HG02840 (cell line): ENCODE data around the gene ATM.
A peak's percentile ranks its signal among the peaks of the same experiment; 100 is the strongest.
"Not testable (repeated sequence)": the region's sequence is repeated elsewhere in the genome, so short reads cannot be mapped to it uniquely, and the experiment has no call there.

Source experiments
- ATAC-seq: cut with Tn5 transposase; IDR thresholded peaks from one replicate; pipeline ENCODE4 v1.9.1; 2021; ENCODE audit warnings: mild to moderate bottlenecking, moderate library complexity, moderate number of reproducible peaks; ENCODE audit not compliant: unreplicated experiment, low FRiP score

ATM gene

GRCh38 chr11:108278954-108279353 is 56.1 kb downstream of the ATM start:
- ATAC-seq: no peak

- no peak for ATAC-seq
These were observed 63.5 kb downstream of the ATM start for GRCh38 chr11:108286370-108286769.

GRCh38 chr11:108286956-108287355 is 64.1 kb downstream of the ATM start:
- ATAC-seq: no peak

GRCh38 chr11:108289066-108289465 is 66.2 kb downstream of the ATM start:
- ATAC-seq: not testable (repeated sequence)

- ATAC-seq: no peak
These were observed 66.8 kb downstream of the ATM start for GRCh38 chr11:108289699-108290098.

GRCh38 chr11:108293229-108293628 is 70.4 kb downstream of the ATM start:
- no peak for ATAC-seq

- peak; percentile 61 for ATAC-seq
These were observed 79.4 kb downstream of the ATM start for GRCh38 chr11:108302121-108302785.

- no peak for ATAC-seq
These were observed 84.9 kb downstream of the ATM start for GRCh38 chr11:108307751-108308150.

GRCh38 chr11:108313444-108313843 is 90.6 kb downstream of the ATM start:
- ATAC-seq: no peak

- no peak for ATAC-seq
These were observed 93.2 kb downstream of the ATM start for GRCh38 chr11:108316061-108316460.

- ATAC-seq: no peak
These were observed 96.8 kb downstream of the ATM start for GRCh38 chr11:108319541-108320145.

GRCh38 chr11:108322666-108323065 is 99.8 kb downstream of the ATM start:
- no peak for ATAC-seq

GRCh38 chr11:108324587-108324986 is 101.7 kb downstream of the ATM start:
- no peak for ATAC-seq

GRCh38 chr11:108333403-108333899 is 110.6 kb downstream of the ATM start:
- no peak for ATAC-seq

- ATAC-seq: no peak
These were observed 115.9 kb downstream of the ATM start for GRCh38 chr11:108338750-108339149.

GRCh38 chr11:108340973-108341372 is 118.1 kb downstream of the ATM start:
- no peak for ATAC-seq

- no peak for ATAC-seq
These were observed 118.8 kb downstream of the ATM start for GRCh38 chr11:108341654-108342053.

GRCh38 chr11:108343714-108344113 is 120.8 kb downstream of the ATM start:
- no peak for ATAC-seq

GRCh38 chr11:108345767-108346166 is 122.9 kb downstream of the ATM start:
- ATAC-seq: no peak

- ATAC-seq: no peak
These were observed 123.6 kb downstream of the ATM start for GRCh38 chr11:108346451-108346850.

- no peak for ATAC-seq
These were observed 128.6 kb downstream of the ATM start for GRCh38 chr11:108351468-108351867.

GRCh38 chr11:108364159-108364558 is 141.3 kb downstream of the ATM start:
- no peak for ATAC-seq
